ENCODE data around the gene HJV.

The HJV gene

DNA sequence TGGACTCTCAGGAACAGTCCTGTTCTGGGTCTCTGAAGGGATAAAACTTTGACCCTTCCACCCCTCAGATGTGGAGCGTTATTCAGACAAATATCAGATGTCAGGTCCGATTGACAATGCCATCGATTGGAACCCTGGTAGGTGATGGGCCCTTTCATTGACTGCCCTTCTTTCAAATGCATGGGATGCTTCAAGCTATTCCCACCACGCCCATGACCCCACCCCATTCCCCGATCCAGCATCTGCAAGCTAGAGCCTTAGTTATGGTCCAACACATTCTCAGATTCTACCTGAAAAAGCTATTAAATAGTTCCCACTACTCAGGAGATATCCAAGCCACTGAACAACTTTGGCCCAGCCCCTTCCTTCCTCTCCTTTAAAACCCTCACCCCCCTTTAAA, 44.5 kb downstream of the HJV start:
- no peak for DNase-seq (ENCODE audit: low read depth in 2 of 2)

DNA sequence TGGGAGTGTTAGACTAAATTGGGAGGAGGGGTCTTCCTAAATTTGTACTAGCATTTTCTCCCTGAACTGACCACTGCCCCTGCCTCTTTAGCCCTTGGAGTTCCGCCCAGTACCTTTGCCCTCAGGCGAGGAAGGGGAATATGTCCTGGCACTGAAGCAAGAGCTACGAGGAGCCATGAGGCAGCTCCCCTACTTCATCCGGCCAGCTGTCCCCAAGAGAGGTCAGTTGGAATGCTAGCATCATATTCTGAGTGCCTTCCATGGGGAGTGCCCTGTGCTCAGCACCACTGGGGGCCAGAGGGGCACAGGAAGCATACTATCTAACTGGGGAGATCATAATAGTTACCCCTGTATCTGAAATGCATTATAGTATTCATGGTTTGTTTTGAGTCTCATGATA, 46.3 kb downstream of the HJV start:
- DNase-seq (ENCODE audit: low read depth in 2 of 2): no peak

DNA sequence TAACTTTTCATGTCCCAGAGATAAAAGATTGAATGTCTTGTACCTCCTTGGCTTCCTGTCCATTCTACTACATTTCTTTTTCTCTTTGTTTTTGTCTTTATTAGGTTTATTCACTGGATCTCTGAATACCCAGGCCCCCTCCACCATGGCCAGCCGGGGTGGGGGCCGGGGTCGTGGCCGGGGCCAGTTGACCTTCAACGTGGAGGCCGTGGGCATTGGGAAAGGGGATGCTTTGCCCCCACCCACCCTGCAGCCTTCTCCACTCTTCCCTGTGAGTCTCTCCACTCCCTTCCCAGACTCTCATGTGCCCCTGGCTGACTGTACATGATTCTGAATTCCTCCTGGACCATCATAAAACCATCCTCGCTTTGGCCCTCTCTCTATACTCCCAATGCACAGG, 46.8 kb downstream of the HJV start:
- no peak for DNase-seq (ENCODE audit: low read depth in 2 of 2)

DNA sequence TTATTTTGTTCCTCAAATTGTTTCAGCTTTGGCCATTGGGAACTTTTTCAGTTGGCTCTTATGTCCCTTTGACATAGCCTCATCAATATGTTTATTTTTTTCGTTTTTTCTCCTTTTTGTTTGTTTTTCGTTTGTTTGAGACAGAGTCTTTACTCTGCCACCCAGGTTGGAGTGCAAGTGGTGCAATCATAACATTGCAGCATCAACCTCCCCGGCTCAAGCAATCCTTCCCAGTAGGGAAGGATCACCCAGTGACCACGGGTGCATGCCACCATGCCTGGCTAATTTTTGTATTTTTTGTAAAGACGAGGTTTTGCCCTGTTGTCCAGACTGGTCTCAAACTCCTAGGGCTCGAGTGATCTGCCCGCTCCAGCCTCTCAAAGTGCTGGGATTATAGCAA, 49.0 kb downstream of the HJV start:
- no peak for DNase-seq (ENCODE audit: low read depth in 2 of 2)

All from stimulated activated CD4-positive, alpha-beta T cell treated with anti-CD3 and anti-CD28 coated beads, Interleukin-1b, Interleukin-23, amount 100 ng/mL, for 1 hour (primary cell).